K562 (cell line): ENCODE data around the gene ACBD5. TPM values are rescaled to one million over a fixed set of nuclear protein-coding genes. Genes with fewer than 3 reads are reported as not detected.

Source experiments
- ARID3B ChIP-seq: fragments of 250-450 bp; sonication (Bioruptor Pico); IDR thresholded peaks from 2 replicates; pipeline ENCODE4 v1.4.0; 2020; ENCODE audit warnings: borderline replicate concordance
- DNMT1 ChIP-seq: fragments of 450-650 bp; IDR thresholded peaks from 2 replicates; pipeline ENCODE4 v1.6.1; 2016; ENCODE audit warnings: antibody characterized with exemption, mild to moderate bottlenecking
- FOXM1 ChIP-seq, 2 experiments: fragments of 450-650 bp in 1 of 2; sonication (generic) in 1 of 2; formaldehyde crosslinking in 1 of 2; IDR thresholded peaks; 2 replicates each; pipeline versions ENCODE4 v1.6.1 to v1.9.0; 2017 to 2022; ENCODE audit warnings: low read depth in 2 of 2, mild to moderate bottlenecking in 2 of 2, missing genetic modification reagents in 1 of 2, moderate library complexity in 1 of 2
- GABPB1 ChIP-seq: sonication (generic); formaldehyde crosslinking; IDR thresholded peaks from 2 replicates; pipeline ENCODE4 v1.8.0; 2022; ENCODE audit warnings: mild to moderate bottlenecking, missing genetic modification reagents
- ID3 ChIP-seq, 2 experiments: fragments of 250-450 bp in 1 of 2; fragments of 450-650 bp in 1 of 2; sonication (Bioruptor Pico) in 1 of 2; IDR thresholded peaks; 2 replicates each; pipeline versions ENCODE4 v1.6.1 to v1.8.0; 2016 to 2021; ENCODE audit warnings: mild to moderate bottlenecking in 2 of 2, moderate library complexity in 2 of 2, missing compliant biosample characterization in 1 of 2, missing genetic modification characterization in 1 of 2
- MAFK ChIP-seq: IDR thresholded peaks from 2 replicates; pipeline ENCODE4 v1.6.1; 2011; ENCODE audit warnings: low read length, improper control_type of control experiment
- MNT ChIP-seq, 2 experiments: fragments of 450-650 bp; conservative IDR thresholded peaks; 2 replicates each; pipeline ENCODE4 v1.6.1; 2017; ENCODE audit warnings: mild to moderate bottlenecking in 2 of 2, moderate library complexity in 2 of 2
- NR0B1 ChIP-seq: fragments of 450-650 bp; IDR thresholded peaks from one replicate; pipeline ENCODE4 v1.6.1; 2018; ENCODE audit warnings: mild to moderate bottlenecking, moderate library complexity; ENCODE audit not compliant: partially characterized antibody
- SMAD2 ChIP-seq: fragments of 150-350 bp; IDR thresholded peaks from 2 replicates; pipeline ENCODE4 v1.6.1; 2014; ENCODE audit warnings: low read depth, mild to moderate bottlenecking, low read length
- SREBF1 ChIP-seq: fragments of 150-350 bp; IDR thresholded peaks from 2 replicates; pipeline ENCODE4 v1.6.1; 2014; ENCODE audit warnings: antibody characterized with exemption, low read depth, low read length, borderline replicate concordance
- STAT6 ChIP-seq: sonication (generic); formaldehyde crosslinking; IDR thresholded peaks from 2 replicates; pipeline ENCODE4 v1.8.1; 2023; ENCODE audit warnings: mild to moderate bottlenecking, missing genetic modification reagents
- TFAM ChIP-seq: fragments of 250-450 bp; sonication (Bioruptor Pico); conservative IDR thresholded peaks from 2 replicates; pipeline ENCODE4 v1.5.0; 2021; ENCODE audit warnings: mild to moderate bottlenecking, moderate library complexity
- USF1 ChIP-seq: sonication (generic); formaldehyde crosslinking; IDR thresholded peaks from 2 replicates; pipeline ENCODE4 v1.9.0; 2022; ENCODE audit warnings: mild to moderate bottlenecking, missing genetic modification reagents
- VEZF1 ChIP-seq: fragments of 200-800 bp; sonication (Bioruptor generic); IDR thresholded peaks from 2 replicates; pipeline ENCODE4 v1.6.1; 2017; ENCODE audit warnings: missing genetic modification characterization, missing compliant biosample characterization
- polyA plus RNA-seq, 8 experiments: library from polyadenylated mRNA; depleted of rRNA in 4 of 8; stranded (reverse) in 5 of 8; unstranded in 3 of 8; fragments of >200 nt; fragmentation: Nextera tagmentation in 2 of 8; fragmentation: Illumina TruSeq in 1 of 8; extraction: Ambion mirVana in 2 of 8; extraction: Trizol in 1 of 8; gene quantifications; 2 replicates each; pipeline versions ENCODE4 v1.2.1 to v1.2.3, GENCODE V29; 2011 to 2014; ENCODE audit warnings: inconsistent platforms in 1 of 8, missing spikeins in 1 of 8
- total RNA-seq, 7 experiments: library from RNA; depleted of rRNA in 6 of 7; stranded (reverse); fragments of >200 nt in 6 of 7; fragmentation: Illumina TruSeq in 2 of 7; extraction: Trizol in 2 of 7; gene quantifications; 2 replicates each; pipeline versions ENCODE4 v1.2.1 to v1.2.3, GENCODE V29; 2011 to 2021; ENCODE audit warnings: low replicate concordance in 1 of 7

ACBD5 gene
- total and polyA plus RNA-seq, 9 of the 15 experiments (the other 6 are each of a cell fraction or from before 2014, with no cell fraction given) = 1.5 to 10.3 (median 7.8) TPM

GRCh38 chr10:27240212-27241009, at the start of gene ACBD5 (continued):
- TF ChIP-seq MNT (conservative IDR thresholded peaks at IDR 0.05) (peak; percentile 53 to 78; a peak in 3 of 4 replicates), FOXM1 (IDR thresholded peaks at IDR 0.05; ENCODE audit: low read depth) (no peak), FOXM1 (CRISPR knock-in tag; IDR thresholded peaks at IDR 0.05; ENCODE audit: low read depth) (no peak), DNMT1 (no peak), NR0B1 (no peak), TFAM (CRISPR knock-in tag) (no peak), STAT6 (no peak), ARID3B (CRISPR knock-in tag) (no peak), GABPB1 (peak; percentile 77), SMAD2 (no peak), ID3 (CRISPR knock-in tag; IDR thresholded peaks at IDR 0.05) (no peak), ID3 (tag; IDR thresholded peaks at IDR 0.05) (no peak), USF1 (CRISPR knock-in tag) (no peak), VEZF1 (peak; percentile 74; the same call in 1 of the 2 replicates), MAFK (no peak), SREBF1 (no peak)
